ENCODE results near the gene SGF29.

DNA sequence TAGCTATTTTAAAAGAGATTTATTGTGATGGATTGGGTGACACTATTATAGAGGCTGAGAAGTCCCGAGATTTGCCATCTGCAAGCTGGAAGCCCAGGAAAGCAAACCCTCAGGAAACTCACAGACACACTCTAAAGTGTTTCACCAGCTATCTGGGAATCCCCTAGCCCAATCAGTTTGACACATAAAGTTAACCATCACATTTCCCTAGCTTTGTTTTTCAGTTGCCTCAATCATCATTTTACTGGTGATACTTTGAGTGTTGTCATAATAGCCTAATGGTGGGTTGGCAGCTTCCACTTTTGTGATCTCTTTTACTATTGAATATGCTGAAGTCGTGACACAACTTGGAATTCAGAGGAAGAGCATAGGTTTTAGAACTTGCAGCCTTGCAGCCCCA lies 1.8 kb downstream of the SGF29 start:
- TF ChIP-seq, protein P1, sequence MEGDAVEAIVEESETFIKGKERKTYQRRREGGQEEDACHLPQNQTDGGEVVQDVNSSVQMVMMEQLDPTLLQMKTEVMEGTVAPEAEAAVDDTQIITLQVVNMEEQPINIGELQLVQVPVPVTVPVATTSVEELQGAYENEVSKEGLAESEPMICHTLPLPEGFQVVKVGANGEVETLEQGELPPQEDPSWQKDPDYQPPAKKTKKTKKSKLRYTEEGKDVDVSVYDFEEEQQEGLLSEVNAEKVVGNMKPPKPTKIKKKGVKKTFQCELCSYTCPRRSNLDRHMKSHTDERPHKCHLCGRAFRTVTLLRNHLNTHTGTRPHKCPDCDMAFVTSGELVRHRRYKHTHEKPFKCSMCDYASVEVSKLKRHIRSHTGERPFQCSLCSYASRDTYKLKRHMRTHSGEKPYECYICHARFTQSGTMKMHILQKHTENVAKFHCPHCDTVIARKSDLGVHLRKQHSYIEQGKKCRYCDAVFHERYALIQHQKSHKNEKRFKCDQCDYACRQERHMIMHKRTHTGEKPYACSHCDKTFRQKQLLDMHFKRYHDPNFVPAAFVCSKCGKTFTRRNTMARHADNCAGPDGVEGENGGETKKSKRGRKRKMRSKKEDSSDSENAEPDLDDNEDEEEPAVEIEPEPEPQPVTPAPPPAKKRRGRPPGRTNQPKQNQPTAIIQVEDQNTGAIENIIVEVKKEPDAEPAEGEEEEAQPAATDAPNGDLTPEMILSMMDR (IDR thresholded peaks at IDR 0.05; ENCODE audit: control extremely low read depth in 1 of 3, insufficient read depth in 1 of 3, low read depth in 1 of 3, low read length in 3 of 3) = no peak
- TF ChIP-seq ZNF274 (IDR thresholded peaks at IDR 0.05; ENCODE audit: borderline replicate concordance, extremely low read depth, low read length) = no peak

Data from H1 (cell line).